ENCODE results near the gene OPCML. TPM values are rescaled to one million over a fixed set of nuclear protein-coding genes. Genes with fewer than 3 reads are reported as not detected.

Gene OPCML
- total RNA-seq, 1 experiment from 2014 or later = 0.94 TPM

DNA sequence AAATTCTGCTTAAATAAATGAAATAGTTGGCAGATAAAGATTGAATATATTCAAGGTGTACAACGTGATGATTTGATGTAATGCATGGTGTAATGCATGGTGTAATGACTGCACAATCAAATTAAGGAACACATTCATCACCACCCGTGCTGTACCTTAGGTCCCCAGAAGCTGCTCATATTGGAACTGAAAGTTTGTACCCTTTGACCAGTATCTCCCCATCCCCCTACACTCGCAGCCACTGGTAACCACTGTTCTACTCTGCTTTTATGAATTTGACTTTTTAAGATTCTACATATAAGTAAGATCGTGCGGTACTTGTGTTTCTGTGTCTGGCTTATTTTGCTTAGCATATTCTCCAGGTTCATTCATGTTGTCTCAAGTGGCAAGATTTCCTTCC is 445.8 kb downstream of the OPCML start:
- Histone ChIP-seq H2BK20ac (ENCODE audit: low read depth, low read length, poor library complexity, severe bottlenecking) (no peak overlapping the region), H4K5ac (ENCODE audit: insufficient read length, low read depth, low read length) (no peak overlapping the region), H3K4me2 (ENCODE audit: insufficient read depth, insufficient read length, low read length) (no peak overlapping the region), H4K8ac (replicated peaks; ENCODE audit: insufficient read length, low read depth, low read length) (no peak overlapping the region), H3K27ac (ENCODE audit: insufficient read length, low read depth, low read length) (no peak overlapping the region), H3K27me3 (ENCODE audit: insufficient read depth, low read length) (no peaks in the 10 kb centered on the region; the same call in 1 of the 2 replicates), H3K4me1 (ENCODE audit: insufficient read depth, low read length) (no peaks in the 10 kb centered on the region; the same call in 1 of the 2 replicates), H3K9ac (ENCODE audit: extremely low read depth, insufficient read length, low read length) (no peak overlapping the region), H3T11ph (ENCODE audit: low read length) (no peak overlapping the region), H2AFZ (ENCODE audit: low read length) (no peak overlapping the region), H3K79me1 (ENCODE audit: insufficient read depth, low read depth, low read length, poor library complexity, severe bottlenecking) (no peaks in the 10 kb centered on the region), H2BK12ac (ENCODE audit: insufficient read length, low read depth, low read length) (no peak overlapping the region), H3K14ac (ENCODE audit: insufficient read depth, low read length) (no peak overlapping the region), H3K23ac (ENCODE audit: insufficient read length, low read depth, low read length) (no peak overlapping the region), H2BK5ac (ENCODE audit: insufficient read length, low read length) (no peak overlapping the region), H4K91ac (ENCODE audit: insufficient read length, low read depth, low read length) (no peak overlapping the region), H2BK15ac (ENCODE audit: low read depth, low read length) (no peak overlapping the region), H2AK5ac (ENCODE audit: insufficient read length, low read length) (no peak overlapping the region), H3K56ac (ENCODE audit: insufficient read length, low read depth, low read length) (no peak overlapping the region), H3K23me2 (ENCODE audit: insufficient read length, low read depth, low read length, poor library complexity, severe bottlenecking) (no peaks in the 10 kb centered on the region), H3K9me3 (ENCODE audit: control insufficient read depth, low read depth, low read length) (no peaks in the 10 kb centered on the region), H3K79me2 (ENCODE audit: insufficient read depth, low read length) (no peaks in the 10 kb centered on the region), H4K20me1 (ENCODE audit: control insufficient read depth, insufficient read depth, insufficient read length) (no peaks in the 10 kb centered on the region), H3K4ac (ENCODE audit: low read depth, low read length) (no peak overlapping the region), H2BK120ac (ENCODE audit: low read depth, low read length, poor library complexity, severe bottlenecking) (no peak overlapping the region), H3K18ac (ENCODE audit: insufficient read length, low read depth, low read length) (no peak overlapping the region)
- DNase-seq = no peak
- H3K4me3 Mint-ChIP-seq = no peak overlapping the region
- H3K27ac Mint-ChIP-seq = no peak overlapping the region
- no peaks in the 10 kb centered on the region for H3K36me3 Mint-ChIP-seq (ENCODE audit: insufficient read depth in 1 of 3, low read depth in 3 of 3)
- no CpG with 5 or more reads among the region's 5 CpGs for WGBS (ENCODE audit: extremely low coverage, insufficient read length, low lambda C conversion rate)
- TF ChIP-seq, protein P1, sequence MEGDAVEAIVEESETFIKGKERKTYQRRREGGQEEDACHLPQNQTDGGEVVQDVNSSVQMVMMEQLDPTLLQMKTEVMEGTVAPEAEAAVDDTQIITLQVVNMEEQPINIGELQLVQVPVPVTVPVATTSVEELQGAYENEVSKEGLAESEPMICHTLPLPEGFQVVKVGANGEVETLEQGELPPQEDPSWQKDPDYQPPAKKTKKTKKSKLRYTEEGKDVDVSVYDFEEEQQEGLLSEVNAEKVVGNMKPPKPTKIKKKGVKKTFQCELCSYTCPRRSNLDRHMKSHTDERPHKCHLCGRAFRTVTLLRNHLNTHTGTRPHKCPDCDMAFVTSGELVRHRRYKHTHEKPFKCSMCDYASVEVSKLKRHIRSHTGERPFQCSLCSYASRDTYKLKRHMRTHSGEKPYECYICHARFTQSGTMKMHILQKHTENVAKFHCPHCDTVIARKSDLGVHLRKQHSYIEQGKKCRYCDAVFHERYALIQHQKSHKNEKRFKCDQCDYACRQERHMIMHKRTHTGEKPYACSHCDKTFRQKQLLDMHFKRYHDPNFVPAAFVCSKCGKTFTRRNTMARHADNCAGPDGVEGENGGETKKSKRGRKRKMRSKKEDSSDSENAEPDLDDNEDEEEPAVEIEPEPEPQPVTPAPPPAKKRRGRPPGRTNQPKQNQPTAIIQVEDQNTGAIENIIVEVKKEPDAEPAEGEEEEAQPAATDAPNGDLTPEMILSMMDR (conservative IDR thresholded peaks at IDR 0.05) = no peak
- peaks cover 34% of the 10 kb centered on the region for H3K27me3 Mint-ChIP-seq (ENCODE audit: low read depth)
- peaks cover 5% of the 10 kb centered on the region in 2 experiments for H3K4me1 Mint-ChIP-seq
- H3K9me3 Mint-ChIP-seq = no peaks in the 10 kb centered on the region; a peak in 1 of 5 replicates

All from H9 (cell line).